HG03565 (cell line): ENCODE results near the gene OSBPL1A.
A peak's percentile ranks its signal among the peaks of the same experiment; 100 is the strongest.
"Not testable (repeated sequence)": the region's sequence is repeated elsewhere in the genome, so short reads cannot be mapped to it uniquely, and the experiment has no call there.

Source experiments
- ATAC-seq: cut with Tn5 transposase; IDR thresholded peaks from one replicate; pipeline ENCODE4 v1.9.1; 2021; ENCODE audit warnings: mild to moderate bottlenecking, moderate library complexity; ENCODE audit not compliant: unreplicated experiment

OSBPL1A gene

GRCh38 chr18:24398540-24398939 lies 916 bp upstream of the OSBPL1A start:
- no peak for ATAC-seq

DNA sequence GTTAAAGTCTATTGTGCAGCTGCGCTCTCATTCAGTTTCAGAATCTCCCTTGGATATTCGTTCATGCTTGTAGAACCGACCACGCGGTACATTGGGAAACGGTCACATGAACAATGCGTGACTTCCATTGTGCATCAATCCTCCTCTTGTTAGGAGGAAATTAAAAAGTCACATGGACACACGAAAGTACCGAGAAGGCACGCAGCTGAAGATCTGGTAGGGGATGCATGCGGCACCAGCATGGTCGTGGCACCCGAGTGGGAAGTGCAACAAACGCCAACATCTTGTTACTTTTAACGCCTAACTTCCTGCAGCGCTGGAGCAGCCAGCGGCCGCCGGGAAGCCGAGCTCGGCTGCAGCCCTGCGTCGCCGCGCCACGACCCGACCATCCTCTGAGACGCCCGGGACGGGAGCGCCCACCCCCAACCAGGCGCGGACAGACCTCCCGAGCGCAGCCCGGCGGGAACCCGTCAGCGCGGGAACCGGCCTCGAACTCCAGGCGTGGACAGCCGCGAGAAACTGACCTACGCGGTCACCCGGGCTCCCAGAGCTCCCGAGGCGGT lies 412 bp downstream of the OSBPL1A start:
- no peak for ATAC-seq

DNA sequence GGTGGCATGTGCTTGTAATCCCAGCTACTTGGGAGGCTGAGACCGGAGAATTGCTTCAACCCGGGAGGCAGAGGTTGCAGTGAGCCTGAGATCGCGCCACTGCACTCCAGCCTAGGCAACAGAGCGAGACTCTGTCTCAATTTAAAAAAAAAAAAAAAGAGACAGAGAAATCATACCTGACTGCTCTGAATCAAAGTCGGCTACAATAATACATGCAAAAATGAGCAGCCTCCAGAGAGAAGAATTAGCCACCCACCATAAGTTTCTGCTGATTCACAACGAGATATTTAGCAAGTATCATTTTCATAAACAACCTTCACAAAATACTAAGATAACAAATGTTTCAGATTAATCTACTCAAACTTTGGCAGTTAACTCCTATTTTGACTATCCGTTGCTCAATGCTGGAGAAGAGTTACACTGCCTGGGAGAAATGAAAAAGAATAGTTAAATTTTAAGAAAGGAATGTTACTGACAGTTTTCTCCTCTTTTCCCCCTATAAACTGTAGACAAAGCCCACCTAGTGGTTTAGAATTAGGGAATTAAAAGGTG lies 1.5 kb downstream of the OSBPL1A start:
- ATAC-seq, result no peak

GRCh38 chr18:24395049-24395795 lies 2.4 kb downstream of the OSBPL1A start:
- no peak for ATAC-seq

- ATAC-seq, result no peak
These were observed 8.7 kb downstream of the OSBPL1A start for GRCh38 chr18:24388957-24389356.

GRCh38 chr18:24386681-24387080 lies 10.9 kb downstream of the OSBPL1A start:
- no peak for ATAC-seq

DNA sequence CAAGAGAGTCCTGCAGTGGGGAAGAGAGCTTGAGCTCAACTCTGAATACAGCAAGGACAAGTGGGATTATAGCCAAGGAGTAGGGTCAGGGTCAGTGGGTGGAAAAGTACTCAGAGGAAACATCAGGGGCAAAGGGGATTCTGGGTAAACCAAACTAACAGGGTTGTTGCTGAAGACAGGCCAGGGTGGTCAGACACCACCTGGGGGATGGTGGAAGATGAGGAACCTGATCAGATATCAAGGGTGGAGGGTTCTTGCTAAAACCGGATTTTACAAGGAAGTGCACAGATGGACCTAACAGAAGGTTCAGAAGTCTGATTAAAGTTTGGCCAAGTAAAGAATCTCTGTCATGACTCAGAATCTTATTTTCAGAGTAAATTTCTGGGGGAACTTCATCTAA lies 16.5 kb downstream of the OSBPL1A start:
- no peak for ATAC-seq

- no peak for ATAC-seq
These were observed 17.4 kb downstream of the OSBPL1A start for GRCh38 chr18:24380163-24380747.

DNA sequence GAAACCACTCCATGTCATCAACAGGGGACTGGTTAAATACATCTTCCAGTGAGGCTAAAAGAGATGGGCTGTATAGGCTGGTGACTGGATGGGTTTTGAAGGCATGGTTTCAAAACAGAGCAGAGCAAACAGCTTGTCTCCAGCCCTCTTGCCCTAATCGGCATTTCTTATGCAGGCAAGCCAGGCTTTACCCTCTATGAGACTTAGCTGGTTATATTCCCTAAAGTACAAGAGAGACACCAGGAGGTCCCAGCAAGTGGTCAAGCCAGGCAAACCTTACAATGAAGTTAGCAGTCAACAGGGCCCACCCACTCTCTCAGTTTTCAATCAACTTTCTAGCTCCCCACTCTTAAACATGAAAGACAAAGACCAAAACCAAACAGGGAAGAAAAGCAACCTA lies 19.0 kb downstream of the OSBPL1A start:
- ATAC-seq, result no peak

DNA sequence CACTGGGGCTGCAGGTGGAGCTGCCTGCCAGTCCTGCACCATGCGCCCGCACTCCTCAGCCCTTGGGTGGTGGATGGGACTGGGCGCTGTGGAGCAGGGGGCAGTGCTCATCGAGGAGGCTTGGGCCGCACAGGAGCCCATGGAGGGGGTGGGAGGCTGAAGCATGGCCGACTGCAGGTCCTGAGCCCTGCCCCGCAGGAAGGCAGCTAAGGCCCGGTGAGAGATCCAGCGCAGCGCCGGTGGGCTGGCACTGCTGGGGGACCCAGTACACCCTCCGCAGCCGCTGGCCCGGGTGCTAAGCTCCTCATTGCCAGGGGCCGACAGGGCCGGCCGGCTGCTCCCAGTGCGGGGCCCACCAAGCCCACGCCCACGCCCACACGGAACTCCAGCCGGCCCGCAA lies 21.1 kb downstream of the OSBPL1A start:
- not testable (repeated sequence) for ATAC-seq

DNA sequence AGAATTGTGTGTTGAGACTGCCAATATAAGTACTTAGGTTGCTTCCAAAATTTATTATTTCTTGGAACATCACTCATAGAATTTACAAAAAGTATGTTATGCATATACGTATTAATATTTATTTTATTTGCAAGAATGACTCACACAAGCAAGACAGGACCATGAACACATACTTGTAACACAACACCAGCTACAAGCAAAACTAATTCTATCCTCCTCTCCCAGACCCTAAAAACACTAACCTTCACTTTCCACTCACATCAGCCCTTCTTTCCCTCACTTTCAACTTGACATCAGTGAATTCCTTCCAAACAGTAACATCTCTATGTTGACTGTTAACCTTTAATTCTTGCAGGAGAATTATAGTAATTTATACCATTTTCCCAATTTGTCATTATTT lies 24.3 kb downstream of the OSBPL1A start:
- ATAC-seq, result no peak

DNA sequence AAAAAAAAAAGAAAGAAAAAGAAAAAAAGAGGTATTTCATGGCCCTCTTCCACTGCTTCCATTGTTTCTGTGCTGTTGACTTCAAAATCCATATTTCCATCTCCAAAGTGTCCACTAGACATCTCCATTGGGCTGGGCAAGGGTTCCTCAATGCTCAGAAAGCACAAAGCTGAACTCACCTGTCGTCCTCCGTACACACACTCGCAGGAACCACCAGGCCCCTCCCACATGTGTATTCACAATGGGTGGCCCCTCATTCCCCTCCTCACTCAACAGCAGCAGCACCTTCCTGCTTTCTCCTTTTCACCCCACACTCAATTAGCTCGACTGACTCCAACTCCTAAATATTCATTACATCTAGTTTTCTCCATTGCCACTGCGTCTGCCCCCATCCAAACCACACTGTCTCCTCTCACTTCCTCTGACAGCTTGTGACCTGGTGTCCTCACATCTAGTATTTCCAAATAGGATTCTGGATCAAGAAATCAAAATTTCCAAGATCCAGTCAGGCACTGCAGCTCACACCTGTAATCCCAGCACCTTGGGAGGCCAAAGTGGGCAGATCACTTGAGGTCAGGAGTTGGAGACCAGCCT lies 25.2 kb downstream of the OSBPL1A start:
- ATAC-seq, result no peak

GRCh38 chr18:24370120-24370519 lies 27.5 kb downstream of the OSBPL1A start:
- no peak for ATAC-seq

GRCh38 chr18:24369426-24369825 lies 28.2 kb downstream of the OSBPL1A start:
- no peak for ATAC-seq

- ATAC-seq, result no peak
These were observed 28.9 kb downstream of the OSBPL1A start for GRCh38 chr18:24368749-24369148.

- no peak for ATAC-seq
These were observed 31.3 kb downstream of the OSBPL1A start for GRCh38 chr18:24366328-24366727.

GRCh38 chr18:24364177-24364576 lies 33.4 kb downstream of the OSBPL1A start:
- no peak for ATAC-seq

DNA sequence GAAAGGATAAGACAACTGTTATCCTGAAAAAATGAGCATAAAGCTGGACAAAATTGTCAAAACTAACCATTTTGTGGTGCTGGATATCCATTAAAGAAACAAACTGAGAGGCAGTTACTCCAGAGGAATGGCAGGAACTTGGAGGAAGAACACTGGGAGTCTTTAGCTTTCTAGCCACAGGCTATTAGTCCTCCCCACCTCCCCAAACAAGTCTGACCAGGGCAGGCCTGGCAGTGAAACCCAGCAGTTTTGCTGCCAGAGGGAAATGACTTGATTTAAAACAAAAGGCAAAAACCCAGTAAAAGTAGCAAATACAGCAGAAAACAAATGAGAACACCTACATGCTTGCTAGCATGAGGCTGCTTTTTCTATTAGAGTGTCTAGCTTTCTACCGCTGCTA lies 34.9 kb downstream of the OSBPL1A start:
- no peak for ATAC-seq

DNA sequence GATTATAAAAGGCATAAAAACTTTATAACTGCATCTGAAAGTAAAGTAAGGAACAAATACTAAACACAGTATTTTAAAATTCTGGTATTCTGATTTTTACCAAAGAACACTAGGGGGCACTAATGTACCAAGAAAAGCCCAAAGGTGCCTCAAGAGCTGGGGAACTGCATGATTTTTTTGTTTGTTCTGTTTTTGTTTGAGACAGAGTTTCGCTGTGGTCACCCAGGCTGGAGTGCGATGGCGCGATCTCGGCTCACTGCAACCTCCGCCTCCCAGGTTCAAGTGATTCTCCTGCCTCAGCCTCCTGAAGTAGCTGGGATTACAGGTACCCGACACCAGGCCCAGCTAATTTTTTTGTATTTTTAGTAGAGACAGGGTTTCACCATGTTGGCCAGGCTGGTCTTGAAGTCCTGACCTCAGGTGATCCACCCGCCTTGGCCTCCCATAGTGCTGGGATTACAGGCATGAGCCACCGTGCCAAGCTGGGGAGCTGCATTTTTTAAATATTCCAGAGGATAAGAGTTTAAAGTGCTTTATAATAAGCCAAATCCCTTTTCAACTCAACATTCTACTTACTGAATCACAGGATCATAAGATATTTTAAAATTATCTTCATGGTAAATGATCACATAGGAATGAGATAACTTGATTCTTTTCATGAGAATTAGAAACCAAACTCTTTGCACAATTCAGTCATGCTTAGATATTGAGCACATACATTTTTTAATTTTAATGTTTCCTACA lies 37.7 kb downstream of the OSBPL1A start:
- peak; percentile 43 for ATAC-seq

- no peak for ATAC-seq
These were observed 43.3 kb downstream of the OSBPL1A start for GRCh38 chr18:24354278-24354677.

- ATAC-seq, result no peak
These were observed 51.4 kb downstream of the OSBPL1A start for GRCh38 chr18:24346254-24346653.
